Spleen (tissue), 7 donors: Measurements from ENCODE around the gene HCFC1.

ENCODE experiments used
- POLR2A ChIP-seq, 3 donors: fragments of 450-650 bp; IDR thresholded peaks; one replicate each; pipeline ENCODE4 v1.5.1; 2017; ENCODE audit warnings: antibody characterized with exemption in 3 of 3, mild to moderate bottlenecking in 1 of 3
- TF ChIP-seq, protein P1 (sequence below), 11 experiments: fragments of 200-600 bp in 7 of 11; fragments of 450-650 bp in 4 of 11; sonication (generic) in 4 of 11; IDR thresholded peaks in 8 of 11; conservative IDR thresholded peaks in 3 of 11; 1 replicate in 7 of 11; 2 replicates in 4 of 11; pipeline versions ENCODE4 v1.4.0 to v1.8.0; 2016 to 2021; ENCODE audit warnings: antibody characterized with exemption in 11 of 11, inconsistent platforms in 4 of 11, mild to moderate bottlenecking in 1 of 11
- donor health status: DM: no; HTN: no; CAD: no; lungs with moderate emphysema.
- donor health status: DM: no; HTN: no; CAD: no.
- donor health status: DM: no; HTN: no; CAD: no.

DNA sequence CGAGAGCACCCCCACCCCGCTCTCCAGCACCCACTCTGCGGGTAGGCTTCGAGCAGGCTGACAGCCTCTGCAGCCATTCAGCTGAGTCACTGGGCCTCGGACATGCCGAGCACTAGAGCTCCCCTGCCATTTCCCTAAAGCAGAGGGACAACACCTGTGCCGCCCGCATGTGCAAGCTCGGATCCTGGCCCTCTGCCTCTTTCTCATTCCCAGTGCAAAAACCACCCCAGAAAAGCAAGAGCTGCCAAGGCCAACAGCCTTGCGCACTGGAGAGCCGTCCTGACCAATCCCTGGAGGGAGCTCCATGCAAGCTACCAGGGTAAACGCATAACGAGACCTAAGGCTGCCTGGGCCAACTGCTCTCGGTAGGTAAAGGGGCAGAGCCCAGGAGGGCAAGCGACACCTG is 5.3 kb downstream of the HCFC1 start:
- no peak for TF ChIP-seq POLR2A (IDR thresholded peaks at IDR 0.05)
- TF ChIP-seq, protein P1, sequence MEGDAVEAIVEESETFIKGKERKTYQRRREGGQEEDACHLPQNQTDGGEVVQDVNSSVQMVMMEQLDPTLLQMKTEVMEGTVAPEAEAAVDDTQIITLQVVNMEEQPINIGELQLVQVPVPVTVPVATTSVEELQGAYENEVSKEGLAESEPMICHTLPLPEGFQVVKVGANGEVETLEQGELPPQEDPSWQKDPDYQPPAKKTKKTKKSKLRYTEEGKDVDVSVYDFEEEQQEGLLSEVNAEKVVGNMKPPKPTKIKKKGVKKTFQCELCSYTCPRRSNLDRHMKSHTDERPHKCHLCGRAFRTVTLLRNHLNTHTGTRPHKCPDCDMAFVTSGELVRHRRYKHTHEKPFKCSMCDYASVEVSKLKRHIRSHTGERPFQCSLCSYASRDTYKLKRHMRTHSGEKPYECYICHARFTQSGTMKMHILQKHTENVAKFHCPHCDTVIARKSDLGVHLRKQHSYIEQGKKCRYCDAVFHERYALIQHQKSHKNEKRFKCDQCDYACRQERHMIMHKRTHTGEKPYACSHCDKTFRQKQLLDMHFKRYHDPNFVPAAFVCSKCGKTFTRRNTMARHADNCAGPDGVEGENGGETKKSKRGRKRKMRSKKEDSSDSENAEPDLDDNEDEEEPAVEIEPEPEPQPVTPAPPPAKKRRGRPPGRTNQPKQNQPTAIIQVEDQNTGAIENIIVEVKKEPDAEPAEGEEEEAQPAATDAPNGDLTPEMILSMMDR (IDR thresholded peaks at IDR 0.05 in 8 of 11, conservative IDR thresholded peaks at IDR 0.05 in 3 of 11), result no peak
